GM21528 (cell line): ENCODE data around the gene CFAP20.

ENCODE experiments used
- ATAC-seq: cut with Tn5 transposase; IDR thresholded peaks from one replicate; pipeline ENCODE4 v1.9.1; 2021; ENCODE audit warnings: mild to moderate bottlenecking, moderate library complexity; ENCODE audit not compliant: unreplicated experiment, low FRiP score

The CFAP20 gene

GRCh38 chr16:58125781-58126335, 3.3 kb downstream of the CFAP20 start:
- ATAC-seq, result no peak

GRCh38 chr16:58125041-58125440, 4.1 kb downstream of the CFAP20 start:
- ATAC-seq, result no peak

GRCh38 chr16:58124601-58124915, 4.6 kb downstream of the CFAP20 start:
- ATAC-seq, result no peak

GRCh38 chr16:58123896-58124600, 5.1 kb downstream of the CFAP20 start:
- ATAC-seq, result no peak

GRCh38 chr16:58121132-58121531, 8.0 kb downstream of the CFAP20 start:
- no peak for ATAC-seq

- ATAC-seq, result no peak
Measured at GRCh38 chr16:58120234-58120633, 8.9 kb downstream of the CFAP20 start.

GRCh38 chr16:58119509-58119845, 9.7 kb downstream of the CFAP20 start:
- no peak for ATAC-seq

GRCh38 chr16:58118801-58119508, 10.2 kb downstream of the CFAP20 start:
- ATAC-seq, result no peak

- ATAC-seq, result no peak
Measured at GRCh38 chr16:58116529-58116928, 12.7 kb downstream of the CFAP20 start.

GRCh38 chr16:58116081-58116480, 13.1 kb downstream of the CFAP20 start:
- ATAC-seq, result no peak

GRCh38 chr16:58114827-58115825, 14.1 kb downstream of the CFAP20 start:
- ATAC-seq, result no peak

- no peak for ATAC-seq
Measured at GRCh38 chr16:58111302-58111627, 17.9 kb downstream of the CFAP20 start.

- ATAC-seq, result no peak
Measured at GRCh38 chr16:58110571-58111301, 18.4 kb downstream of the CFAP20 start.

- no peak for ATAC-seq
Measured at GRCh38 chr16:58109881-58110280, 19.3 kb downstream of the CFAP20 start.

GRCh38 chr16:58109330-58109729, 19.9 kb downstream of the CFAP20 start:
- ATAC-seq, result no peak

- no peak for ATAC-seq
Measured at GRCh38 chr16:58107709-58108108, 21.5 kb downstream of the CFAP20 start.

- ATAC-seq, result no peak
Measured at GRCh38 chr16:58107228-58107627, 22.0 kb downstream of the CFAP20 start.

- no peak for ATAC-seq
Measured at GRCh38 chr16:58105631-58106030, 23.6 kb downstream of the CFAP20 start.

GRCh38 chr16:58102665-58103392, 26.4 kb downstream of the CFAP20 start:
- ATAC-seq, result no peak

- ATAC-seq, result no peak
Measured at GRCh38 chr16:58099956-58100300, 29.3 kb downstream of the CFAP20 start.
